ENCODE results near the gene UBE2I.

UBE2I gene

GRCh38 chr16:1272453-1273198 is 36.8 kb upstream of the UBE2I start:
- no peak for ATAC-seq
- no peak overlapping the region for H3K4me3 Mint-ChIP-seq
- peak overlapping the region in 1 of 2 donors; percentile 19 for H3K27ac Mint-ChIP-seq
- peaks cover 7% of the 10 kb centered on the region for H3K4me1 Mint-ChIP-seq
- DNase-seq, result no peak
- no peaks in the 10 kb centered on the region for H3K9me3 Mint-ChIP-seq
- peaks cover 52% of the 10 kb centered on the region for H3K27me3 Mint-ChIP-seq

- Mint-ChIP-seq H3K27me3 (peaks cover 64% of the 10 kb centered on the region), H3K27ac (no peak overlapping the region), H3K4me1 (peaks cover 7% of the 10 kb centered on the region), H3K4me3 (no peak overlapping the region), H3K9me3 (no peaks in the 10 kb centered on the region)
- no peak for DNase-seq
- no peak for ATAC-seq
Measured at GRCh38 chr16:1273816-1274215, 35.6 kb upstream of the UBE2I start.

GRCh38 chr16:1274767-1275166 is 34.7 kb upstream of the UBE2I start:
- Mint-ChIP-seq H3K27ac (no peak overlapping the region), H3K9me3 (no peaks in the 10 kb centered on the region), H3K4me1 (peaks cover 7% of the 10 kb centered on the region), H3K27me3 (peaks cover 73% of the 10 kb centered on the region), H3K4me3 (no peak overlapping the region)
- DNase-seq, result no peak
- ATAC-seq, result no peak

- ATAC-seq (peak; percentile 34), DNase-seq (no peak)
- Mint-ChIP-seq H3K4me3 (no peak overlapping the region), H3K9me3 (no peaks in the 10 kb centered on the region), H3K27ac (no peak overlapping the region), H3K27me3 (peaks cover 71% of the 10 kb centered on the region), H3K4me1 (peaks cover 7% of the 10 kb centered on the region)
Measured at GRCh38 chr16:1275791-1276579, 33.5 kb upstream of the UBE2I start.

- peak; percentile 50 for ATAC-seq
Measured at GRCh38 chr16:1276580-1276878, 32.9 kb upstream of the UBE2I start.

GRCh38 chr16:1277151-1277598 is 32.3 kb upstream of the UBE2I start:
- no peak for ATAC-seq
- no peak overlapping the region for H3K4me3 Mint-ChIP-seq
- H3K27me3 Mint-ChIP-seq, result peaks cover 64% of the 10 kb centered on the region
- H3K4me1 Mint-ChIP-seq, result no peaks in the 10 kb centered on the region
- no peak overlapping the region for H3K27ac Mint-ChIP-seq
- H3K9me3 Mint-ChIP-seq, result no peaks in the 10 kb centered on the region
- DNase-seq, result no peak

More at GRCh38 chr16:1276580-1276878, 32.9 kb upstream of the UBE2I start:
- Mint-ChIP-seq H3K9me3 (no peaks in the 10 kb centered on the region), H3K27me3 (peaks cover 66% of the 10 kb centered on the region), H3K4me3 (no peak overlapping the region), H3K4me1 (peaks cover 1% of the 10 kb centered on the region), H3K27ac (no peak overlapping the region)
- no peak for DNase-seq

GRCh38 chr16:1277617-1278282 is 31.7 kb upstream of the UBE2I start:
- H3K4me1 Mint-ChIP-seq, result no peaks in the 10 kb centered on the region
- ATAC-seq (no peak), DNase-seq (no peak)
- no peak overlapping the region for H3K27ac Mint-ChIP-seq
- peaks cover 58% of the 10 kb centered on the region for H3K27me3 Mint-ChIP-seq
- no peak overlapping the region for H3K4me3 Mint-ChIP-seq
- no peaks in the 10 kb centered on the region for H3K9me3 Mint-ChIP-seq

GRCh38 chr16:1278477-1278876 is 31.0 kb upstream of the UBE2I start:
- H3K9me3 Mint-ChIP-seq, result no peaks in the 10 kb centered on the region
- ATAC-seq (no peak), DNase-seq (no peak)
- peaks cover 57% of the 10 kb centered on the region for H3K27me3 Mint-ChIP-seq
- peaks cover 5% of the 10 kb centered on the region for H3K4me1 Mint-ChIP-seq
- H3K4me3 Mint-ChIP-seq, result no peak overlapping the region
- no peak overlapping the region for H3K27ac Mint-ChIP-seq

GRCh38 chr16:1279081-1279944 is 30.1 kb upstream of the UBE2I start:
- H3K9me3 Mint-ChIP-seq, result no peaks in the 10 kb centered on the region
- no peak overlapping the region for H3K27ac Mint-ChIP-seq
- H3K4me3 Mint-ChIP-seq, result no peak overlapping the region
- peaks cover 6% of the 10 kb centered on the region for H3K4me1 Mint-ChIP-seq
- H3K27me3 Mint-ChIP-seq, result peaks cover 56% of the 10 kb centered on the region
- ATAC-seq, result no peak
- DNase-seq, result no peak

GRCh38 chr16:1279945-1280589 is 29.4 kb upstream of the UBE2I start:
- H3K4me3 Mint-ChIP-seq, result no peak overlapping the region
- peaks cover 6% of the 10 kb centered on the region for H3K4me1 Mint-ChIP-seq
- H3K27me3 Mint-ChIP-seq, result peaks cover 51% of the 10 kb centered on the region
- ATAC-seq, result no peak
- no peak for DNase-seq
- peak overlapping the region in 1 of 2 donors; percentile 27 for H3K27ac Mint-ChIP-seq
- no peaks in the 10 kb centered on the region for H3K9me3 Mint-ChIP-seq

- H3K4me3 Mint-ChIP-seq, result no peak overlapping the region
- H3K27ac Mint-ChIP-seq, result peak overlapping the region in 1 of 2 donors; percentile 27
- no peaks in the 10 kb centered on the region for H3K9me3 Mint-ChIP-seq
- H3K27me3 Mint-ChIP-seq, result peaks cover 51% of the 10 kb centered on the region
- ATAC-seq (no peak), DNase-seq (no peak)
- H3K4me1 Mint-ChIP-seq, result peaks cover 6% of the 10 kb centered on the region
Measured at GRCh38 chr16:1280783-1281182, 28.7 kb upstream of the UBE2I start.

GRCh38 chr16:1281517-1281916 is 27.9 kb upstream of the UBE2I start:
- Mint-ChIP-seq H3K9me3 (no peaks in the 10 kb centered on the region), H3K4me1 (peaks cover 6% of the 10 kb centered on the region), H3K27ac (no peak overlapping the region), H3K27me3 (peaks cover 51% of the 10 kb centered on the region), H3K4me3 (no peak overlapping the region)
- ATAC-seq, result no peak
- no peak for DNase-seq

- H3K4me1 Mint-ChIP-seq, result peaks cover 6% of the 10 kb centered on the region
- no peak for ATAC-seq
- no peak for DNase-seq
- no peak overlapping the region for H3K27ac Mint-ChIP-seq
- H3K9me3 Mint-ChIP-seq, result no peaks in the 10 kb centered on the region
- H3K27me3 Mint-ChIP-seq, result peaks cover 50% of the 10 kb centered on the region
- no peak overlapping the region for H3K4me3 Mint-ChIP-seq
Measured at GRCh38 chr16:1282324-1282973, 27.0 kb upstream of the UBE2I start.

GRCh38 chr16:1283296-1283695 is 26.1 kb upstream of the UBE2I start:
- Mint-ChIP-seq H3K9me3 (no peaks in the 10 kb centered on the region), H3K4me3 (no peak overlapping the region), H3K4me1 (peaks cover 6% of the 10 kb centered on the region), H3K27ac (no peak overlapping the region), H3K27me3 (peaks cover 50% of the 10 kb centered on the region)
- ATAC-seq (no peak), DNase-seq (no peak)

Data from stimulated activated naive CD8-positive, alpha-beta T cell treated with anti-CD3 and anti-CD28 coated beads, Interleukin-15, amount 100 ng/mL, for 72 hours (primary cell).